HEK293 (cell line): ENCODE data around the gene ISX.

Source experiments
- ZNF274 ChIP-seq, 2 experiments: fragments of 200-500 bp in 1 of 2; fragments of 450-650 bp in 1 of 2; sonication (Bioruptor generic) in 1 of 2; formaldehyde crosslinking in 1 of 2; IDR thresholded peaks; 2 replicates each; pipeline versions ENCODE4 v1.5.1 to v1.6.1; 2014 to 2016; ENCODE audit warnings: borderline replicate concordance in 1 of 2, inconsistent platforms in 1 of 2, low read length in 1 of 2, missing biosample characterization in 1 of 2, missing genetic modification characterization in 1 of 2
- TF ChIP-seq, protein P1 (sequence below): fragments of 450-650 bp; formaldehyde crosslinking; IDR thresholded peaks from 2 replicates; pipeline ENCODE4 v1.5.1; 2016; ENCODE audit warnings: missing biosample characterization, missing genetic modification characterization
- TF ChIP-seq, protein P2 (sequence below): fragments of 450-650 bp; formaldehyde crosslinking; IDR thresholded peaks from 2 replicates; pipeline ENCODE4 v1.5.1; 2016; ENCODE audit warnings: missing biosample characterization, missing genetic modification characterization, low read depth

DNA sequence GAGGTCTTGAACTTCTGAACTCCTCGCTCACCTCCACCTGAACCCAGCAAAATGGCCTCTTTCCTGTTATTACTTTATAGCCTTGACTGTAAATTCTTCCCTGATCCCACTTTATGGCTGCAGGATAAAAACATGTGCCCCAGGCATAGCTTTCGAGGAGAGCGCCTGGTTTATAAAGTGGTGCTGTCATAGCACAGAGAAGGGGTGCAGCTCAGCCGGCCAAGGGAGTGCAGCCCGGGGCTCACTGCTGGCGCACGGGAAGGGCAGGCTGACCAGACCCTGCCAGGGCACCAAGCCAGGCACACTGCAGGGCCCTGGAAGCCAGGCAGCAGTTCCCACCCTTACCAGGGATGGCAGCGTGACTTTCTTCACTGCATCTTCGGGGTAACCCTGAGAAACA lies 50.9 kb downstream of the ISX start:
- TF ChIP-seq, protein P1, sequence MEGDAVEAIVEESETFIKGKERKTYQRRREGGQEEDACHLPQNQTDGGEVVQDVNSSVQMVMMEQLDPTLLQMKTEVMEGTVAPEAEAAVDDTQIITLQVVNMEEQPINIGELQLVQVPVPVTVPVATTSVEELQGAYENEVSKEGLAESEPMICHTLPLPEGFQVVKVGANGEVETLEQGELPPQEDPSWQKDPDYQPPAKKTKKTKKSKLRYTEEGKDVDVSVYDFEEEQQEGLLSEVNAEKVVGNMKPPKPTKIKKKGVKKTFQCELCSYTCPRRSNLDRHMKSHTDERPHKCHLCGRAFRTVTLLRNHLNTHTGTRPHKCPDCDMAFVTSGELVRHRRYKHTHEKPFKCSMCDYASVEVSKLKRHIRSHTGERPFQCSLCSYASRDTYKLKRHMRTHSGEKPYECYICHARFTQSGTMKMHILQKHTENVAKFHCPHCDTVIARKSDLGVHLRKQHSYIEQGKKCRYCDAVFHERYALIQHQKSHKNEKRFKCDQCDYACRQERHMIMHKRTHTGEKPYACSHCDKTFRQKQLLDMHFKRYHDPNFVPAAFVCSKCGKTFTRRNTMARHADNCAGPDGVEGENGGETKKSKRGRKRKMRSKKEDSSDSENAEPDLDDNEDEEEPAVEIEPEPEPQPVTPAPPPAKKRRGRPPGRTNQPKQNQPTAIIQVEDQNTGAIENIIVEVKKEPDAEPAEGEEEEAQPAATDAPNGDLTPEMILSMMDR, result no peak
- TF ChIP-seq ZNF274 (IDR thresholded peaks at IDR 0.05; ENCODE audit: low read length), result no peak
- no peak for TF ChIP-seq ZNF274 (tag by site-specific recombination; IDR thresholded peaks at IDR 0.05; ENCODE audit: borderline replicate concordance)
- TF ChIP-seq, protein P2, sequence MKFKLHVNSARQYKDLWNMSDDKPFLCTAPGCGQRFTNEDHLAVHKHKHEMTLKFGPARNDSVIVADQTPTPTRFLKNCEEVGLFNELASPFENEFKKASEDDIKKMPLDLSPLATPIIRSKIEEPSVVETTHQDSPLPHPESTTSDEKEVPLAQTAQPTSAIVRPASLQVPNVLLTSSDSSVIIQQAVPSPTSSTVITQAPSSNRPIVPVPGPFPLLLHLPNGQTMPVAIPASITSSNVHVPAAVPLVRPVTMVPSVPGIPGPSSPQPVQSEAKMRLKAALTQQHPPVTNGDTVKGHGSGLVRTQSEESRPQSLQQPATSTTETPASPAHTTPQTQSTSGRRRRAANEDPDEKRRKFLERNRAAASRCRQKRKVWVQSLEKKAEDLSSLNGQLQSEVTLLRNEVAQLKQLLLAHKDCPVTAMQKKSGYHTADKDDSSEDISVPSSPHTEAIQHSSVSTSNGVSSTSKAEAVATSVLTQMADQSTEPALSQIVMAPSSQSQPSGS (tag by site-specific recombination), result no peak
